GM21515 (cell line): Measurements from ENCODE around the gene WDR87.
"Not testable (repeated sequence)": the region's sequence is repeated elsewhere in the genome, so short reads cannot be mapped to it uniquely, and the experiment has no call there.

ENCODE experiments used
- ATAC-seq: cut with Tn5 transposase; IDR thresholded peaks from one replicate; pipeline ENCODE4 v1.9.1; 2021; ENCODE audit not compliant: unreplicated experiment

The WDR87 gene

GRCh38 chr19:37886571-37886970 is 19.8 kb downstream of the WDR87 start:
- no peak for ATAC-seq

- ATAC-seq: no peak
These were observed 21.0 kb downstream of the WDR87 start for GRCh38 chr19:37885392-37885791.

GRCh38 chr19:37877147-37877546 is 29.2 kb downstream of the WDR87 start:
- ATAC-seq: no peak

- no peak for ATAC-seq
These were observed 30.4 kb downstream of the WDR87 start for GRCh38 chr19:37876032-37876431.

GRCh38 chr19:37874784-37875183 is 31.6 kb downstream of the WDR87 start:
- ATAC-seq: no peak

- ATAC-seq: no peak
These were observed 34.0 kb downstream of the WDR87 start for GRCh38 chr19:37872383-37872782.

GRCh38 chr19:37869766-37870340 is 36.5 kb downstream of the WDR87 start:
- ATAC-seq: no peak

- no peak for ATAC-seq
These were observed 38.6 kb downstream of the WDR87 start for GRCh38 chr19:37867831-37868230.

GRCh38 chr19:37865930-37866329 is 40.5 kb downstream of the WDR87 start:
- ATAC-seq: not testable (repeated sequence)

GRCh38 chr19:37864501-37864900 is 41.9 kb downstream of the WDR87 start:
- ATAC-seq: no peak

GRCh38 chr19:37855098-37855497 is 51.3 kb downstream of the WDR87 start:
- ATAC-seq: no peak

GRCh38 chr19:37845932-37846331 is 60.5 kb downstream of the WDR87 start:
- no peak for ATAC-seq
